ENCODE results near the gene MED28.

GRCh38 chr4:17576932-17577664 lies 37.3 kb upstream of the MED28 start, which contains the start of gene LAP3:
- TF ChIP-seq PATZ1 (CRISPR knock-in tag; IDR thresholded peaks at IDR 0.05; ENCODE audit: borderline replicate concordance) (no peak), PPARA (CRISPR knock-in tag; IDR thresholded peaks at IDR 0.05; ENCODE audit: borderline replicate concordance) (no peak), OSR1 (CRISPR knock-in tag; IDR thresholded peaks at IDR 0.05) (no peak), BACH2 (CRISPR knock-in tag; IDR thresholded peaks at IDR 0.05; ENCODE audit: borderline replicate concordance) (no peak), ZFP3 (CRISPR knock-in tag; IDR thresholded peaks at IDR 0.05) (no peak), ZNF565 (CRISPR knock-in tag; conservative IDR thresholded peaks at IDR 0.05; ENCODE audit: low read depth) (no peak), ZFP30 (CRISPR knock-in tag; IDR thresholded peaks at IDR 0.05) (no peak), CREB5 (CRISPR knock-in tag; IDR thresholded peaks at IDR 0.05; ENCODE audit: low read depth) (no peak)

Measured in SK-N-SH treated with all-trans-retinoic acid at 6 μM for 48 hours (cell line).